ENCODE data around the gene POMT1.

The POMT1 gene

GRCh38 chr9:131554087-131554842 is 51.5 kb downstream of the POMT1 start:
- DNase-seq (ENCODE audit: low read depth in 3 of 3) = no peak

GRCh38 chr9:131554843-131555351 is 52.2 kb downstream of the POMT1 start:
- DNase-seq (ENCODE audit: low read depth in 3 of 3) = no peak

GRCh38 chr9:131555841-131556673 is 53.3 kb downstream of the POMT1 start:
- no peak for DNase-seq (ENCODE audit: low read depth in 3 of 3)

- no peak for DNase-seq (ENCODE audit: low read depth in 3 of 3)
These were observed 55.3 kb downstream of the POMT1 start for GRCh38 chr9:131557855-131558548.

- DNase-seq (ENCODE audit: low read depth in 3 of 3) = no peak
These were observed 56.8 kb downstream of the POMT1 start for GRCh38 chr9:131559421-131560000.

- DNase-seq (ENCODE audit: low read depth in 3 of 3) = no peak
These were observed 59.6 kb downstream of the POMT1 start for GRCh38 chr9:131562032-131562959.

GRCh38 chr9:131565369-131565768 is 62.7 kb downstream of the POMT1 start:
- DNase-seq (ENCODE audit: low read depth in 3 of 3) = no peak

- no peak for DNase-seq (ENCODE audit: low read depth in 3 of 3)
These were observed 63.4 kb downstream of the POMT1 start for GRCh38 chr9:131566158-131566557.

- DNase-seq (ENCODE audit: low read depth in 3 of 3) = no peak
These were observed 65.2 kb downstream of the POMT1 start for GRCh38 chr9:131567910-131568309.
